Stomach smooth muscle (tissue), 2 donors: ENCODE data around the gene SERPINA7.

ENCODE experiments used
- H3K27ac ChIP-seq: one replicate; pipeline ENCODE4 v1.7.0; 2013; ENCODE audit warnings: mild to moderate bottlenecking, low read length, inconsistent platforms
- H3K27me3 ChIP-seq, 2 donors: one replicate each; pipeline ENCODE4 v1.7.0; 2013; ENCODE audit warnings: low read length in 2 of 2; ENCODE audit not compliant: insufficient read depth in 2 of 2, control insufficient read depth in 1 of 2
- H3K36me3 ChIP-seq, 2 donors: one replicate each; pipeline ENCODE4 v1.7.0; 2013; ENCODE audit warnings: low read length in 2 of 2; ENCODE audit not compliant: control insufficient read depth in 2 of 2, insufficient read depth in 2 of 2
- H3K4me1 ChIP-seq: one replicate; pipeline ENCODE4 v1.7.0; 2013; ENCODE audit warnings: low read length; ENCODE audit not compliant: control insufficient read depth, insufficient read depth
- H3K4me3 ChIP-seq, 2 donors: one replicate each; pipeline ENCODE4 v1.7.0; 2013; ENCODE audit warnings: low read length in 2 of 2
- H3K9ac ChIP-seq, 2 donors: one replicate each; pipeline ENCODE4 v1.7.0; 2013; ENCODE audit warnings: low read length in 2 of 2, mild to moderate bottlenecking in 1 of 2
- H3K9me3 ChIP-seq, 2 donors: one replicate each; pipeline ENCODE4 v1.7.0; 2013; ENCODE audit warnings: low read length in 2 of 2; ENCODE audit not compliant: control insufficient read depth in 2 of 2
- donor health status: healthy.
- donor health status: Pancreatic carcinoma.

Gene SERPINA7

GRCh38 chrX:106038625-106039024, at the start of gene SERPINA7:
TSS of gene SERPINA7 (minus strand) at chrX:106038727. CDS start at chrX:106037058, 1,669 bp downstream.
- no peak within 1 kb of the TSS for H3K9ac ChIP-seq
- no peaks in the 10 kb centered on the region for H3K4me1 ChIP-seq
- H3K9me3 ChIP-seq, result no peaks in the 10 kb centered on the region
- H3K4me3 ChIP-seq, result no peak within 1 kb of the TSS
- H3K27ac ChIP-seq, result no peak within 1 kb of the TSS
- H3K36me3 ChIP-seq, result no peaks in the 10 kb centered on the region
- H3K27me3 ChIP-seq, result peaks cover 0 to 8% of the 10 kb centered on the region in 2 donors

GRCh38 chrX:106069048-106069447, 30.5 kb upstream of the SERPINA7 start:
- H3K9me3 ChIP-seq, result no peaks in the 10 kb centered on the region
- H3K36me3 ChIP-seq, result no peaks in the 10 kb centered on the region
- no peak overlapping the region for H3K4me3 ChIP-seq
- H3K27ac ChIP-seq, result no peak overlapping the region
- peaks cover 0 to 7% of the 10 kb centered on the region in 2 donors for H3K27me3 ChIP-seq
- no peaks in the 10 kb centered on the region for H3K4me1 ChIP-seq
- H3K9ac ChIP-seq, result no peak overlapping the region

- H3K36me3 ChIP-seq, result no peaks in the 10 kb centered on the region
- peaks cover 0 to 2% of the 10 kb centered on the region in 2 donors for H3K27me3 ChIP-seq
- no peaks in the 10 kb centered on the region for H3K4me1 ChIP-seq
Observed at GRCh38 chrX:106050054-106050453, 11.5 kb upstream of the SERPINA7 start.

DNA sequence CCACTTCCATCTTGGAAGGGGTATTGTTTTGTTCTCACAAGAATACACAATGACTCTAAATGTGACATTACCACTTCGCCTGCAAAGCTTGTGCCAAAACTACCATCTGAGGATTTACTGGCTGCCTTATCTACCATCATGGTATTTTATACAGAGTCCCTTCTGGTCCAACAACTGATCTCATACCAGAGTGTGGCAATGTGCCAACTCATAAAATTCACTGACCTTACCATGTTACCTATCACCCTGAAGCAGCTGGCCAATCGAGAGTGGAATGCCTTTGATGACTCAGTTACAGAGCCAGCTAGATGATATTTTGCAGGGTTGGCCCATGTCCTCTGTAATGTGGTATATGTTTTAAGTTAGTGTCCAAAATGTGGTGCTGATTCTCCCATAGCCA, 3.8 kb upstream of the SERPINA7 start:
- Histone ChIP-seq H3K36me3 (no peaks in the 10 kb centered on the region), H3K27ac (no peak overlapping the region), H3K27me3 (peaks cover 0 to 8% of the 10 kb centered on the region in 2 donors), H3K9ac (no peak overlapping the region), H3K4me1 (no peaks in the 10 kb centered on the region), H3K9me3 (no peaks in the 10 kb centered on the region), H3K4me3 (no peak overlapping the region)

More at GRCh38 chrX:106050054-106050453, 11.5 kb upstream of the SERPINA7 start:
- no peak overlapping the region for H3K27ac ChIP-seq
- no peak overlapping the region for H3K9ac ChIP-seq
- H3K4me3 ChIP-seq, result no peak overlapping the region
- H3K9me3 ChIP-seq, result peaks cover 0 to 2% of the 10 kb centered on the region in 2 donors

GRCh38 chrX:106040861-106041260, 2.3 kb upstream of the SERPINA7 start:
- Histone ChIP-seq H3K9ac (no peak overlapping the region), H3K36me3 (no peaks in the 10 kb centered on the region), H3K4me3 (no peak overlapping the region), H3K4me1 (no peaks in the 10 kb centered on the region), H3K9me3 (no peaks in the 10 kb centered on the region), H3K27ac (no peak overlapping the region), H3K27me3 (peaks cover 0 to 8% of the 10 kb centered on the region in 2 donors)

- H3K27me3 ChIP-seq, result peaks cover 0 to 8% of the 10 kb centered on the region in 2 donors
- no peak overlapping the region for H3K9ac ChIP-seq
- H3K4me3 ChIP-seq, result no peak overlapping the region
- no peaks in the 10 kb centered on the region for H3K36me3 ChIP-seq
- H3K27ac ChIP-seq, result no peak overlapping the region
- no peaks in the 10 kb centered on the region for H3K4me1 ChIP-seq
- no peaks in the 10 kb centered on the region for H3K9me3 ChIP-seq
Observed at GRCh38 chrX:106039920-106040319, 1.4 kb upstream of the SERPINA7 start.

DNA sequence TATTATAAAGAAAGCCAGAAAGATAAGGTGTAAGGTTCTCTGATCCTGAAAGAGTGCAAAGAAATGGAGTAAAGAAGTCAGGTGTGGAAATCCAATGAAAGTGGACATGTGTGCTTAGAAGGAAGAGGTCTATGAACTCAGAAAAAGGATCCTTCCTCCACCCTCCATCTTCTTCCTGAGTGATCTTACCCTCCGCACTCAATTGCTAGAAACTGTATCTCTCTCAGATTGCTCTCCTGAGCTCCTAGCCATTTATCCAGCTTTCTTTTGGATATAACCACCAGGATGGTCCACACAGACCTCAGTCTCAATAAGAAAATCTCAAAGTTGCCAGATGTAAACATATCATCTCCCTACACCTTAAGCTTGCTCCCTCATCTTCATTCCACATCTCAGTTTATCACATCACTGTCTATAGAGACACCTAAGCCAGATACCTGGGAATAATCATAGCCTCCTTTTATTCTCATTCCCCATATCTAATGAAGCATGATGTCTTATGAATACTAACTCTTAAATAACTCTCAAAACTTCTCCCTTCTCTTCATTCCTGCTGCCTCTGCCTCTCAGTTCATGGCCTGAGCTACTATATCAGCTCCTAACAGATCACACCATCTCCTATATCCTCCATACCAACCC, 573 bp downstream of the SERPINA7 start:
- H3K4me3 ChIP-seq, result no peak overlapping the region
- H3K9ac ChIP-seq, result no peak overlapping the region
- no peak overlapping the region for H3K27ac ChIP-seq
- H3K9me3 ChIP-seq, result no peaks in the 10 kb centered on the region
- peaks cover 0 to 8% of the 10 kb centered on the region in 2 donors for H3K27me3 ChIP-seq
- H3K36me3 ChIP-seq, result no peaks in the 10 kb centered on the region
- H3K4me1 ChIP-seq, result no peaks in the 10 kb centered on the region

- H3K27ac ChIP-seq, result no peak overlapping the region
Observed at GRCh38 chrX:106036716-106037115, 1.8 kb downstream of the SERPINA7 start.

DNA sequence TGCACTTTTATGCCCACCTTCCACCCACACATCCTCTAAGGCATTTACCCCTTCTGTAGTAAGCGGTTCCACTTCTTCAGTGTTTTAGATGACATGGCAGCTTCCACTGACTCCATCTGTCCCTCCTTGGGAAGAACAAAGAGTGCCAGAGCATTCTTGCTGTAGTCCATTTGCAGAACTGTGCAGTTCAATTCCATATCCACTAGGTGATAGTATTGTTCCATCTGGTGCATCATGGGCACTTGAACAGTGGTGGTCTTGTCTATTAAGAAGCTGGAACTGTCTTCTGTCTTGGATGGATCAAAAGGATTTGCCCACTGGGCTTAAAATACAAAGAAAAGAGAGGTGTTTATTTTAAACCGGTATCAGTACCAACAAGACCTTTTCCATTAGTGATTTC, 3.5 kb downstream of the SERPINA7 start:
- Histone ChIP-seq H3K4me1 (no peaks in the 10 kb centered on the region), H3K27ac (no peak overlapping the region), H3K9me3 (no peaks in the 10 kb centered on the region), H3K4me3 (no peak overlapping the region), H3K9ac (no peak overlapping the region), H3K36me3 (no peaks in the 10 kb centered on the region), H3K27me3 (peaks cover 0 to 3% of the 10 kb centered on the region in 2 donors)

More at GRCh38 chrX:106036716-106037115, 1.8 kb downstream of the SERPINA7 start:
- H3K4me3 ChIP-seq, result no peak overlapping the region
- no peaks in the 10 kb centered on the region for H3K4me1 ChIP-seq
- no peaks in the 10 kb centered on the region for H3K9me3 ChIP-seq
- no peaks in the 10 kb centered on the region for H3K36me3 ChIP-seq
- H3K9ac ChIP-seq, result no peak overlapping the region
- peaks cover 0 to 6% of the 10 kb centered on the region in 2 donors for H3K27me3 ChIP-seq

DNA sequence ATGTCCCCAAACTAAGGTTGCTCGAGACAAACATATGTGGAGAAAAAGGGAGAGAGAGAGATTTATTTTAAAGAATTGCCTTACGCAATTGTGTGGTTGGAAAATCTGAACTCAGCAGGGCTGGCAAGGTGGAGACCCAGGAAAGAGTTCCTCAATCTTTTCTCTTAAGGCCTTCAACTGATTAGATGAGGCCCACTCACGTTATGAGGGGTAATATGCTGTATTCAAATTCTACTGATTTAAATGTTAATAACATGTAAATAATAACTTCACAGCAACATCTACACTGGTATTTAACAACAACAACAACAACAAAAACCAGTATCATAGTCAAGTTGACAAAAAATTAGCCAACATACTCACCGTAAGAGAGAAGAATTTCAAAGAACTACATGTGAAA, 14.6 kb downstream of the SERPINA7 start:
- no peaks in the 10 kb centered on the region for H3K27me3 ChIP-seq
- H3K36me3 ChIP-seq, result no peaks in the 10 kb centered on the region
- H3K9ac ChIP-seq, result no peak overlapping the region
- no peak overlapping the region for H3K4me3 ChIP-seq
- no peaks in the 10 kb centered on the region for H3K4me1 ChIP-seq
- no peaks in the 10 kb centered on the region for H3K9me3 ChIP-seq
- no peak overlapping the region for H3K27ac ChIP-seq

- Histone ChIP-seq H3K27ac (no peak overlapping the region), H3K9me3 (no peaks in the 10 kb centered on the region), H3K4me3 (no peak overlapping the region), H3K36me3 (no peaks in the 10 kb centered on the region), H3K9ac (no peak overlapping the region), H3K27me3 (no peaks in the 10 kb centered on the region), H3K4me1 (no peaks in the 10 kb centered on the region)
Observed at GRCh38 chrX:106022238-106022637, 16.3 kb downstream of the SERPINA7 start.
